Measurements from ENCODE around the gene GFRA1. TPM values are rescaled to one million over a fixed set of nuclear protein-coding genes. Genes with fewer than 3 reads are reported as not detected.

The GFRA1 gene
- total and polyA plus RNA-seq, 4 donors = 30.5 to 109 (median 55.1) TPM

DNA sequence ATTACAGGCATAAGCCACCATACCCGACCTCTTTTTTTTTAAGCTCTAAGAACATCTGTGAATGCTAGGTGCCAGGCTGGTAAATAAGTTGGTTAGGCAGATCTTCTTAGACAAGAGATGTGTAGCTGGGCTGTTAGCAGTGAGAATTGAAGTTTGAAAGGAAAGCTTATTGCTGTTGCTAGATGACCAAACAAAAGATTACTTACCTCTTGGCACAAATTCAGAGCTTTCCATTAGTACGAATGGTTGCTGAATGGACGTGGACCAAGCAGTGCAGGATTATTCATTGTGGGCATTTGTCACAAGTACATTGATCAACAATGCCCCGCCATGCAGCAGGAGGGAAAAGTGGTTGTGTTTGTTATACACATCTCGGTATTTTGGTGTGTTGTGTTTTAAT, 131.2 kb downstream of the GFRA1 start:
- H3K36me3 ChIP-seq (ENCODE audit: control insufficient read depth, insufficient read depth, low read length) = no peaks in the 10 kb centered on the region
- H3K9me3 ChIP-seq (ENCODE audit: control insufficient read depth, insufficient read depth, low read length) = no peaks in the 10 kb centered on the region
- WGBS (ENCODE audit: insufficient coverage) = 50% methylated on average over 1 of the region's 5 CpGs
- no peak overlapping the region for H3K4me3 ChIP-seq (ENCODE audit: low read depth, low read length)
- peaks cover 3% of the 10 kb centered on the region for H3K4me1 ChIP-seq (ENCODE audit: control insufficient read depth, insufficient read depth, low read length)
- no peaks in the 10 kb centered on the region for H3K27me3 ChIP-seq (ENCODE audit: control insufficient read depth, insufficient read depth, low read length)
- no peak overlapping the region for H3K27ac ChIP-seq (ENCODE audit: low read depth, low read length)
- peak in 1 of 6 donors; percentile 67 for DNase-seq (ENCODE audit: low read depth in 4 of 6, low spot score in 6 of 6)

DNA sequence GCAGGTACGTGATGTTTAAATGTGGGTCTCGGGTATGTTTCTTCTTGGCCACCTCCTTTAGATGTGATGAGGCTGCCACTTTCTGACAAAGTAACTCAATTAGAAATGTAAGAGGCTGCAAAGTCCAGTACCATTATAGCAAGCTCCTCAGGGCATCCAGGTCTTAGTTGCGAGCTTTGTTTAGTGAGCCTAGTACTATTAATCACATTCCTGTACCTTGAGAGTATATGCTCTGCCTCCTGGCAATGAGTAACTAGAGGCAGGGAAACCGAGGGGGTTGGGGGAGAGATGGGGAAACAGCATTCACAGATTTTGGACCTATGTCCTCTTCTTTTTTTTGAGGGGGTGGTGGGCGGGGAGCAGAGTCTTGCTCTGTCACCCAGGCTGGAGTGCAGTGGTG, 131.8 kb downstream of the GFRA1 start:
- Histone ChIP-seq H3K27me3 (ENCODE audit: control insufficient read depth, insufficient read depth, low read length) (no peaks in the 10 kb centered on the region), H3K4me3 (ENCODE audit: low read depth, low read length) (no peak overlapping the region), H3K9me3 (ENCODE audit: control insufficient read depth, insufficient read depth, low read length) (no peaks in the 10 kb centered on the region), H3K27ac (ENCODE audit: low read depth, low read length) (no peak overlapping the region), H3K36me3 (ENCODE audit: control insufficient read depth, insufficient read depth, low read length) (no peaks in the 10 kb centered on the region), H3K4me1 (ENCODE audit: control insufficient read depth, insufficient read depth, low read length) (peaks cover 3% of the 10 kb centered on the region)
- WGBS (ENCODE audit: insufficient coverage) = 100% methylated on average over 2 of the region's 5 CpGs
- no peak for DNase-seq (ENCODE audit: low read depth in 4 of 6, low spot score in 6 of 6)

DNA sequence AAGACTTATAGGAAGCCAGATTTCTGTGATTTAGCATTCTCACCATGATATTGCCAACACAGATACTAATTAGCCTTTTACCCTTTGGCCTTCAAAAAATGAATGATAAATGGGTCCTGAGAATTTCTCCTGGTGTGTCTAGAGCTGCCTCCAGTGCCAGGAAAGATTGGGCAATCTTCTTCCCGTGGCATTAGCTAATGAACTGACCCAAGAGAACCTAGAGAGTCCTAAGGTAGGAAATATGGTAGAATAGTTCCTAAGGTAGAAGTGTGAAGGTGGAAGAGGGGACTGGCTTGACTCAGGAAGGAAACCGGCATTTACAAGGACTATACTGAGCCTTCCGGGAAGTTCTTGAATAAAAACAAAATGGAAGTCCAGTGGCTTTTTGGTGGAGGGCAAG, 133.1 kb downstream of the GFRA1 start:
- Histone ChIP-seq H3K4me1 (ENCODE audit: control insufficient read depth, insufficient read depth, low read length) (peaks cover 3% of the 10 kb centered on the region), H3K9me3 (ENCODE audit: control insufficient read depth, insufficient read depth, low read length) (no peaks in the 10 kb centered on the region), H3K36me3 (ENCODE audit: control insufficient read depth, insufficient read depth, low read length) (no peaks in the 10 kb centered on the region), H3K27me3 (ENCODE audit: control insufficient read depth, insufficient read depth, low read length) (no peaks in the 10 kb centered on the region), H3K4me3 (ENCODE audit: low read depth, low read length) (no peak overlapping the region), H3K27ac (ENCODE audit: low read depth, low read length) (no peak overlapping the region)
- DNase-seq (ENCODE audit: low read depth in 4 of 6, low spot score in 6 of 6) = no peak
- WGBS (ENCODE audit: insufficient coverage) = 67% methylated on average over 3 of the region's 3 CpGs

DNA sequence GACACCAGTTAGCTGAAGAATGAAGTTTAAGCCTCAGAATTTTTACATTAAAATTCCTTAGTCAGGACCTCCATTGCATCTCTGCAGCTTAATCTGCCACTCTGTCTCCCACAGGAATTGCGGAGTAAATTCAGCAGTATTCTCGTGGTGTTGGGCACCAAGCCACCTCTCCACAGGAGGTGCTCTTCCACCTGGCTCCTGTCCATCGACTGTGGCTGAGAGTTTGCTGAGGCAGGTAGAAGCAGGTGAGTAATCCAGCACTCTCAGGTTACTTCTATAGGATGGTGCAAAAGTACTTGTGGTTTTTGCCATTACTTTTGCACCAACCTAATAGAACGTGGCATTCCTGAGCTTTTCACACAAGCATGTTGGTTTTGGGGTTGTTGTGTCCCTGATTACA, 134.1 kb downstream of the GFRA1 start:
- H3K4me1 ChIP-seq (ENCODE audit: control insufficient read depth, insufficient read depth, low read length) = peaks cover 3% of the 10 kb centered on the region
- H3K36me3 ChIP-seq (ENCODE audit: control insufficient read depth, insufficient read depth, low read length) = no peaks in the 10 kb centered on the region
- H3K9me3 ChIP-seq (ENCODE audit: control insufficient read depth, insufficient read depth, low read length) = no peaks in the 10 kb centered on the region
- no peaks in the 10 kb centered on the region for H3K27me3 ChIP-seq (ENCODE audit: control insufficient read depth, insufficient read depth, low read length)
- no peak overlapping the region for H3K27ac ChIP-seq (ENCODE audit: low read depth, low read length)
- no CpG with 5 or more reads among the region's 4 CpGs for WGBS (ENCODE audit: insufficient coverage)
- H3K4me3 ChIP-seq (ENCODE audit: low read depth, low read length) = no peak overlapping the region
- DNase-seq (ENCODE audit: low read depth in 4 of 6, low spot score in 6 of 6) = no peak

DNA sequence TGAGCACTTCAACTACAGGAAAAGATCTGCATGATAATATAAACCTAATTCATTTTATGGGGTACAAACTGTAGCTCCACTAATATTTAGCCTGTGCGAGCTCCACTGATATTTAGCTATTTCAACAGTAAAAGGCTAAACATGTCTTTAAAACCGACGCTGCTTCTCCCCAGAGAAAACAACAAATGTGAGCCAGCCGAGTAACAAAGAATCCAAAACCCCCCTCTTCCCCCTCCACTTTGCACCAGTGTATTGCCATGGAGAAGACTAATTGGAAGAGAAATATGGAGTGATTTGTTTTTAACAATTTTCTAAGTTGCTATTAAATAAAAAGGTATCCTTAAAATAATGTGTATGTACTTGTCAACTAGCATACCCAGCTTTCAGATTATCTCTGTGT, 136.7 kb downstream of the GFRA1 start:
- no CpG with 5 or more reads among the region's 4 CpGs for WGBS (ENCODE audit: insufficient coverage)
- Histone ChIP-seq H3K27me3 (ENCODE audit: control insufficient read depth, insufficient read depth, low read length) (no peaks in the 10 kb centered on the region), H3K4me3 (ENCODE audit: low read depth, low read length) (no peak overlapping the region), H3K4me1 (ENCODE audit: control insufficient read depth, insufficient read depth, low read length) (peaks cover 17% of the 10 kb centered on the region), H3K27ac (ENCODE audit: low read depth, low read length) (no peak overlapping the region), H3K9me3 (ENCODE audit: control insufficient read depth, insufficient read depth, low read length) (no peaks in the 10 kb centered on the region), H3K36me3 (ENCODE audit: control insufficient read depth, insufficient read depth, low read length) (no peaks in the 10 kb centered on the region)
- peak in 1 of 6 donors; percentile 67 for DNase-seq (ENCODE audit: low read depth in 4 of 6, low spot score in 6 of 6)

DNA sequence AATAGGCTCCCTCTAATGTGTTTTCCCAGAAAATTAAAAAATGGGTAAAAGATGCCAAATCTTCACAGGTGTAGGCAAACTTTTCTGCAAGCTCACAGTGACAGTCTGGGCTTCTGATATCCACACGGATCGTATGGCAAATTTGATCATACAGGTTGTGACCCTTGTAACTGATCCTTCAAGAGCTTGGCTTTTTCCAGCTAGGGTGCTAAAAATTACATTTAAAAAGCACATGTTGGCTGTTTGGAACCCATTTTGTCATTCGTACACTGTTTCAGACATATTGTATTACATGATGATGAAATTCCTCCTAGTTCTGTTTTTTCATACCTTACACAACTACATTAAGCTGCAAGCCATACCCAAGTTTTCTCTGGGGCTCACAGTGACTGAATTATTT, 138.7 kb downstream of the GFRA1 start:
- no peaks in the 10 kb centered on the region for H3K9me3 ChIP-seq (ENCODE audit: control insufficient read depth, insufficient read depth, low read length)
- H3K4me1 ChIP-seq (ENCODE audit: control insufficient read depth, insufficient read depth, low read length) = peaks cover 14% of the 10 kb centered on the region
- no peak overlapping the region for H3K27ac ChIP-seq (ENCODE audit: low read depth, low read length)
- no peak overlapping the region for H3K4me3 ChIP-seq (ENCODE audit: low read depth, low read length)
- no peak for DNase-seq (ENCODE audit: low read depth in 4 of 6, low spot score in 6 of 6)
- WGBS (ENCODE audit: insufficient coverage) = 80% methylated on average over 3 of the region's 3 CpGs
- H3K27me3 ChIP-seq (ENCODE audit: control insufficient read depth, insufficient read depth, low read length) = no peaks in the 10 kb centered on the region
- no peaks in the 10 kb centered on the region for H3K36me3 ChIP-seq (ENCODE audit: control insufficient read depth, insufficient read depth, low read length)

DNA sequence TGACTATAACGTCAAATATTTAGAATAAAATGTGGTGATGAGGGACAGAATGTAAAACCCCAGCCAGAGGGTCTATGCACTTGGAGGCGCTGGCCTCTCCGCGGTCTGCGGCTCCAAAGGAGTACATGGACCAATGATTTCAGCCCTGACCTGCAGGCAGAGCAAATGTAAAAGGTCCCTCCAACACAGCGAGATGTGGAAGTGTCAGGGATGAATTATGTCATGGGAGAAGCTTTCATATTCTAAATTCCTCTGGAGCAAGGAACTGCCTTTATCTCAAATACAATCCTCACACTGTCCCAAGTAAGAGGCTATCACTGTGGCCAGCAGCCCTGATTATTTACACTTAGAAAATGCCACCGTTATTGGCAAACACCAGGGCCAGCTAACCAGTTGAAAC, 139.4 kb downstream of the GFRA1 start:
- Histone ChIP-seq H3K27ac (ENCODE audit: low read depth, low read length) (peak overlapping the region; percentile 13), H3K36me3 (ENCODE audit: control insufficient read depth, insufficient read depth, low read length) (no peaks in the 10 kb centered on the region), H3K27me3 (ENCODE audit: control insufficient read depth, insufficient read depth, low read length) (no peaks in the 10 kb centered on the region), H3K4me3 (ENCODE audit: low read depth, low read length) (no peak overlapping the region), H3K4me1 (ENCODE audit: control insufficient read depth, insufficient read depth, low read length) (peaks cover 14% of the 10 kb centered on the region), H3K9me3 (ENCODE audit: control insufficient read depth, insufficient read depth, low read length) (no peaks in the 10 kb centered on the region)
- 64% methylated on average over 4 of the region's 7 CpGs for WGBS (ENCODE audit: insufficient coverage)
- peak in 1 of 6 donors; percentile 55 for DNase-seq (ENCODE audit: low read depth in 4 of 6, low spot score in 6 of 6)

DNA sequence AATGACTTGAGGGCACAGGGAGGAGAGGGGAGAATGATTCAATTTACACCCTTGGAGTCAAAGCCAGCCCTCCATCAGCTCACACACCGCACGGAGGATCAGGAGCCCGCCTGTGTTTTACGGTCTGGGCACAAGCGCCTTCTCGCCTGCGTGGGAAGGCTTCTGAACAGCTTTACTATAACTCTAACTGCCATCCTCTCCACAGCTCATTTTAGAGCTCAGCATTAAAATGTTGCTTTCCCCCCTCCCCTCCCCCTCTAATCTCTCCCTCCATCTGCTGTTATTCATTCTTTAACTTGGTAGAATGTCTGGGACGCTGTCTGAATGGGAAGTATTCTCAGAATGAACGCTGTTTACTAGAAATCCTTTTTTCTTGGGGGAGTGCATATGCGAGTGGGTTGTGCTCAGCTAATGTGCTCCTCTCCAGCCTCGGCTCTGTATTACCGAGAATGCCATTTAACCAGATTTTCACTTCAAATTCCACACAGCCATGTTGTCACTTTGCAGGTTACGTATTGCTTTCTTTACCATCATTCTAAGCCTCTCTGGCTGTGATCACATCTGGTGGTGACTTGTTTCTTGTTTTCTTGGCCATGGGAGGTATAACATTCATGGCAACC, 140.1 kb downstream of the GFRA1 start:
- Histone ChIP-seq H3K27ac (ENCODE audit: low read depth, low read length) (peak overlapping the region; percentile 42), H3K9me3 (ENCODE audit: control insufficient read depth, insufficient read depth, low read length) (no peaks in the 10 kb centered on the region), H3K27me3 (ENCODE audit: control insufficient read depth, insufficient read depth, low read length) (no peaks in the 10 kb centered on the region), H3K4me1 (ENCODE audit: control insufficient read depth, insufficient read depth, low read length) (peaks cover 14% of the 10 kb centered on the region), H3K36me3 (ENCODE audit: control insufficient read depth, insufficient read depth, low read length) (no peaks in the 10 kb centered on the region), H3K4me3 (ENCODE audit: low read depth, low read length) (peak overlapping the region; percentile 0)
- WGBS (ENCODE audit: insufficient coverage) = 38% methylated on average over 7 of the region's 13 CpGs
- DNase-seq (ENCODE audit: low read depth in 4 of 6, low spot score in 6 of 6) = peak in 4 of 6 donors; percentile 28 to 89 (median 59)

DNA sequence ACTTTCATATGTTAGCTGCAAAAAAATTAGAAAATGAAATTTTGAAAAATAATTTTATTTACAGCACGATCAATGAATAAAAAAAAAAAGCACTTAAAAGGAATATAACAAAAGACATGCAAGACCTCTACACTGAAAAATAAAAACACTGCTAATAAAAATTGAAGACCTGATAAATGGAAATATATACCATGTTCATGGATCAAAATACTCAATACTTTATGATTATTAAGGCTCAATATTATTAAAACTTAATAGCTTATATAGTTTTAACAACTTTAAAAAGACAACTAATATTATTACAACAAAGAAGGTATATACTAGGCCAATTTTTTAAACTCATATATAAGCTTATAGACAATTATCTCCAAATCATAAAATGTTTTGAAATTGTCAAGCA, 143.0 kb downstream of the GFRA1 start:
- H3K4me1 ChIP-seq (ENCODE audit: control insufficient read depth, insufficient read depth, low read length) = peaks cover 14% of the 10 kb centered on the region
- no peak for DNase-seq (ENCODE audit: low read depth in 4 of 6, low spot score in 6 of 6)
- no CpG with 5 or more reads among the region's 1 CpG for WGBS (ENCODE audit: insufficient coverage)
- no peaks in the 10 kb centered on the region for H3K36me3 ChIP-seq (ENCODE audit: control insufficient read depth, insufficient read depth, low read length)
- H3K27ac ChIP-seq (ENCODE audit: low read depth, low read length) = no peak overlapping the region
- no peaks in the 10 kb centered on the region for H3K9me3 ChIP-seq (ENCODE audit: control insufficient read depth, insufficient read depth, low read length)
- H3K4me3 ChIP-seq (ENCODE audit: low read depth, low read length) = no peak overlapping the region
- H3K27me3 ChIP-seq (ENCODE audit: control insufficient read depth, insufficient read depth, low read length) = no peaks in the 10 kb centered on the region

DNA sequence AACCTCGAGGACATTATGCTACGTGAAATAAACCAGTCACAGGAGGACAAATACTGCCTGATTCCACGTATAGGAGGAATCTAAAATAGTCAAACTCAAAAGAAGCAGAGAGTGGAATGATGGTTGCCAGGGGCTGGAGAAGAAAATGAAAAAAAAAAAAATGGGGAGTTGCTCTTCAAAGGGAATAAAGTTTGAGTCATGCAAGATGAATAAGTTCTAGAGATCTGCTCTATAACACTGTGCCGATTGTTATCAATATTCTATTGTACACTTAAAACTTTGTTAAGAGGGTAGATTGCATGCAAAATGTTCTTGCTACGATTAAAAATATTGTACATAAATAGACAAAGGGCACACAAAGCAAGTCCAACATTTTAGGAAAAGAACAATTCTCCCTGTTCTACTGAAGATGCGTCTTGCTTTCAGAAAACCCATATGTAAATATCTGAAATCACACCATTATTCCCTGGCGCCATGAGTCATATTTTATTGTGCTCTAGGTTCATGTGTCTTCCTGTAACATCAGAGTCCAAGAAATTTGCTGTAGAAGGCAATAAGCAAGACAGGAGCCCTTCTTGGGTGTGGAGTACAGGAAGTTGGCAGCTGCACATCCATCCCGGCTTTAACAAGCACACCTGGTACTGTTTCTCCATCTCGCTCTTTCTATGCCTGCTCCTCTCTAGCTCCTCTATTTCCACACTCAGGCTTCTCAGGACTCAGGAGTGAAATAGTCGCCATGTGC, 145.9 kb downstream of the GFRA1 start:
- no peak overlapping the region for H3K27ac ChIP-seq (ENCODE audit: low read depth, low read length)
- H3K4me3 ChIP-seq (ENCODE audit: low read depth, low read length) = no peak overlapping the region
- no peaks in the 10 kb centered on the region for H3K4me1 ChIP-seq (ENCODE audit: control insufficient read depth, insufficient read depth, low read length)
- no peaks in the 10 kb centered on the region for H3K36me3 ChIP-seq (ENCODE audit: control insufficient read depth, insufficient read depth, low read length)
- no peaks in the 10 kb centered on the region for H3K9me3 ChIP-seq (ENCODE audit: control insufficient read depth, insufficient read depth, low read length)
- DNase-seq (ENCODE audit: low read depth in 4 of 6, low spot score in 6 of 6) = no peak
- WGBS (ENCODE audit: insufficient coverage) = 78% methylated on average over 6 of the region's 10 CpGs
- H3K27me3 ChIP-seq (ENCODE audit: control insufficient read depth, insufficient read depth, low read length) = no peaks in the 10 kb centered on the region

All from spinal cord (tissue), 10 donors.